ENCODE results near the gene NRG2.

GRCh38 chr5:140076142-140076541 lies 33.0 kb upstream of the NRG2 start:
- TF ChIP-seq POLR2A (IDR thresholded peaks at IDR 0.05) (no peak), CTCF (IDR thresholded peaks at IDR 0.05) (no peak), POLR2AphosphoS5 (IDR thresholded peaks at IDR 0.05) (no peak)
